A549 (cell line): Measurements from ENCODE around the gene B3GNT7. TPM values are rescaled to one million over a fixed set of nuclear protein-coding genes. Genes with fewer than 3 reads are reported as not detected.

Experiments
- ATAC-seq, 2 experiments: fragments of 200-7000 bp in 1 of 2; fragments of >200 bp in 1 of 2; cut with Nextera tagmentation in 1 of 2; cut with Tn5 transposase in 1 of 2; 3 replicates each; pipeline versions ENCODE4 v1.8.0 to v1.9.1; 2018 to 2020; ENCODE audit warnings: mild to moderate bottlenecking in 1 of 2, moderate library complexity in 1 of 2
- CTCF ChIA-PET: fragments of 300-600 bp; sonication (Branson Sonifier 250); formaldehyde crosslinking; extraction: SDS; loops from one replicate; lab custom pipeline; 2021; ENCODE audit warnings: antibody characterized with exemption, inconsistent platforms; lab: Yijun Ruan, JAX
- POLR2A ChIA-PET: fragments of 350-600 bp; formaldehyde crosslinking; extraction: SDS; loops from one replicate; lab custom pipeline; 2021; ENCODE audit warnings: antibody characterized with exemption, inconsistent platforms; lab: Yijun Ruan, JAX
- DNase-seq, 2 experiments: peaks; one replicate each; pipeline versions ENCODE4 v3.0.0 to v3.0.0-alpha.2; 2011 to 2016; ENCODE audit warnings: low read depth in 1 of 2, low spot score in 1 of 2
- FAIRE-seq: peaks from 2 replicates; lab custom pipeline; 2011; peaks lifted over from hg19 to GRCh38; lab: Jason Lieb, UNC
- H3K27ac ChIP-seq, 2 experiments: fragments of >200 bp; sonication (Bioruptor Twin); formaldehyde crosslinking; 3 replicates each; pipeline ENCODE4 v1.5.1; 2016 to 2017
- H3K4me1 ChIP-seq: fragments of >200 bp; sonication (Bioruptor Twin); formaldehyde crosslinking; 3 replicates; pipeline ENCODE4 v1.6.1; 2016
- H3K4me2 ChIP-seq: fragments of >200 bp; sonication (Bioruptor Twin); formaldehyde crosslinking; 3 replicates; pipeline ENCODE4 v1.6.1; 2016
- H3K4me3 ChIP-seq: fragments of >200 bp; sonication (Bioruptor Twin); formaldehyde crosslinking; 3 replicates; pipeline ENCODE4 v1.5.1; 2016
- H3K9me3 ChIP-seq: fragments of >200 bp; sonication (Bioruptor Twin); formaldehyde crosslinking; 3 replicates; pipeline ENCODE4 v1.6.1; 2016
- BHLHE40 ChIP-seq: IDR thresholded peaks from 2 replicates; pipeline ENCODE4 v1.6.1; 2012; ENCODE audit warnings: low read depth, low read length, inconsistent platforms
- CHD2 ChIP-seq: fragments of 150-350 bp; IDR thresholded peaks from 2 replicates; pipeline ENCODE4 v1.6.1; 2014; ENCODE audit warnings: low read length; ENCODE audit not compliant: partially characterized antibody
- CHD4 ChIP-seq: fragments of 200-600 bp; sonication (generic); IDR thresholded peaks from 2 replicates; pipeline ENCODE4 v1.6.1; 2016; ENCODE audit warnings: antibody characterized with exemption, mild to moderate bottlenecking, borderline replicate concordance
- EHMT2 ChIP-seq: fragments of 200-600 bp; sonication (generic); IDR thresholded peaks from 2 replicates; pipeline ENCODE4 v1.6.1; 2016; ENCODE audit warnings: antibody characterized with exemption, low read depth, mild to moderate bottlenecking, moderate library complexity
- ELK1 ChIP-seq: fragments of 150-350 bp; IDR thresholded peaks from 2 replicates; pipeline ENCODE4 v1.6.1; 2014; ENCODE audit warnings: low read depth, mild to moderate bottlenecking, low read length
- EP300 ChIP-seq, 2 experiments: fragments of >200 bp; sonication (Bioruptor Twin); formaldehyde crosslinking; IDR thresholded peaks; 2 replicates in 1 of 2; 3 replicates in 1 of 2; pipeline ENCODE4 v1.6.1; 2016 to 2017
- ESRRA ChIP-seq: fragments of 150-350 bp; IDR thresholded peaks from 2 replicates; pipeline ENCODE4 v1.6.1; 2014; ENCODE audit warnings: mild to moderate bottlenecking, low read length, borderline replicate concordance
- FOXS1 ChIP-seq: fragments of 250-450 bp; sonication (Bioruptor Pico); IDR thresholded peaks from 2 replicates; pipeline ENCODE4 v1.5.0; 2020; ENCODE audit warnings: mild to moderate bottlenecking, moderate library complexity
- GATA3 ChIP-seq: IDR thresholded peaks from 2 replicates; pipeline ENCODE4 v1.6.1; 2012; ENCODE audit warnings: borderline replicate concordance
- HDAC2 ChIP-seq: fragments of 200-600 bp; sonication (generic); IDR thresholded peaks from 2 replicates; pipeline ENCODE4 v1.6.1; 2016
- HEYL ChIP-seq: fragments of 250-450 bp; sonication (Bioruptor Pico); IDR thresholded peaks from 2 replicates; pipeline ENCODE4 v1.8.0; 2021; ENCODE audit warnings: mild to moderate bottlenecking, moderate library complexity
- HOXB13 ChIP-seq: fragments of 250-450 bp; sonication (Bioruptor Pico); IDR thresholded peaks from 2 replicates; pipeline ENCODE4 v1.5.0; 2020; ENCODE audit warnings: low read depth, mild to moderate bottlenecking, moderate library complexity
- KDM1A ChIP-seq: fragments of 200-600 bp; sonication (generic); IDR thresholded peaks from 2 replicates; pipeline ENCODE4 v1.6.1; 2016; ENCODE audit warnings: low read depth, mild to moderate bottlenecking
- MAX ChIP-seq: IDR thresholded peaks from 2 replicates; pipeline ENCODE4 v1.6.1; 2012
- MYC ChIP-seq: IDR thresholded peaks from 2 replicates; pipeline ENCODE4 v1.6.1; 2012; ENCODE audit warnings: mild to moderate bottlenecking, inconsistent platforms, low read length, improper control_type of control experiment, borderline replicate concordance
- NPAS2 ChIP-seq: fragments of 250-450 bp; sonication (Bioruptor Pico); IDR thresholded peaks from 2 replicates; pipeline ENCODE4 v1.8.0; 2022; ENCODE audit warnings: mild to moderate bottlenecking, moderate library complexity, borderline replicate concordance
- NR3C1 ChIP-seq: fragments of >200 bp; sonication (Bioruptor Twin); formaldehyde crosslinking; IDR thresholded peaks from 3 replicates; pipeline ENCODE4 v1.6.1; 2017
- PBX3 ChIP-seq: IDR thresholded peaks from 2 replicates; pipeline ENCODE4 v1.6.1; 2012
- PHF8 ChIP-seq: fragments of 200-600 bp; sonication (generic); IDR thresholded peaks from 2 replicates; pipeline ENCODE4 v1.6.1; 2016; ENCODE audit warnings: low read depth, mild to moderate bottlenecking, antibody characterized with exemption, moderate library complexity, borderline replicate concordance
- POLR2AphosphoS2 ChIP-seq: conservative IDR thresholded peaks from 2 replicates; pipeline ENCODE4 v1.6.1; 2012; ENCODE audit warnings: low read length, improper control_type of control experiment, inconsistent platforms
- RAD21 ChIP-seq, 2 experiments: fragments of >200 bp in 1 of 2; sonication (Bioruptor Twin) in 1 of 2; formaldehyde crosslinking in 1 of 2; IDR thresholded peaks in 1 of 2; conservative IDR thresholded peaks in 1 of 2; 2 replicates in 1 of 2; 3 replicates in 1 of 2; pipeline ENCODE4 v1.6.1; 2012 to 2018; ENCODE audit warnings: inconsistent platforms in 1 of 2
- RARB ChIP-seq: fragments of 250-450 bp; sonication (Bioruptor Pico); IDR thresholded peaks from 2 replicates; pipeline ENCODE4 v1.8.0; 2021; ENCODE audit warnings: mild to moderate bottlenecking, moderate library complexity
- REST ChIP-seq: fragments of 200-600 bp; sonication (generic); IDR thresholded peaks from 2 replicates; pipeline ENCODE4 v1.6.1; 2016; ENCODE audit warnings: antibody characterized with exemption, mild to moderate bottlenecking, moderate library complexity
- RFX5 ChIP-seq: fragments of 450-650 bp; IDR thresholded peaks from 2 replicates; pipeline ENCODE4 v1.7.1; 2014; ENCODE audit warnings: antibody characterized with exemption, mild to moderate bottlenecking, moderate library complexity
- USF2 ChIP-seq: fragments of 450-650 bp; IDR thresholded peaks from 2 replicates; pipeline ENCODE4 v1.6.1; 2014; ENCODE audit warnings: antibody characterized with exemption
- ZC3H11A ChIP-seq: fragments of 450-650 bp; IDR thresholded peaks from 2 replicates; pipeline ENCODE4 v1.6.1; 2014; ENCODE audit warnings: antibody characterized with exemption, mild to moderate bottlenecking
- WGBS: methylation state at CpG from one replicate; pipeline ENCODE4 v1.1.6; 2017; ENCODE audit errors: missing lambda C conversion rate; 5-methylcytosine and 5-hydroxymethylcytosine counted together
- polyA plus RNA-seq, 4 experiments: library from polyadenylated mRNA; depleted of rRNA in 3 of 4; stranded (reverse); fragments of >200 nt; fragmentation: RNase III in 1 of 4; extraction: RNeasy Plus Mini Kit Qiagen cat#74134 plus additional on column Dnase treatment in 1 of 4; gene quantifications; 2 replicates in 3 of 4; 3 replicates in 1 of 4; pipeline ENCODE4 v1.2.3, GENCODE V29; 2011 to 2017

B3GNT7 gene
- polyA plus RNA-seq, 2 of the 4 experiments (the other 2 are of a cell fraction) = 0.48 to 0.96 TPM

- no peaks in the 10 kb centered on the region; the same call in 2 of the 3 replicates for H3K4me1 ChIP-seq
- H3K4me2 ChIP-seq = no peak overlapping the region
- TF ChIP-seq CHD2 (no peak), NPAS2 (CRISPR knock-in tag) (no peak), EHMT2 (no peak), HDAC2 (no peak), RARB (CRISPR knock-in tag) (no peak), EP300 (IDR thresholded peaks at IDR 0.05) (no peak), FOXS1 (CRISPR knock-in tag) (no peak), USF2 (no peak), HEYL (no peak), BHLHE40 (no peak), CHD4 (no peak), RFX5 (no peak), GATA3 (no peak), NR3C1 (no peak), MYC (no peak), POLR2AphosphoS2 (no peak), ZC3H11A (no peak)
- POLR2A ChIA-PET = no interaction called here
- WGBS = 85% methylated on average over 6 of the region's 7 CpGs
- CTCF ChIA-PET = interaction anchor here (0.6 to 1.3 kb wide), 3 partner anchors 21 to 569 kb away, joined by 3 read pairs; no protein-coding TSS in a partner anchor
- no peak overlapping the region for H3K27ac ChIP-seq
- no peak for DNase-seq
- H3K9me3 ChIP-seq = no peaks in the 10 kb centered on the region
- no peak for FAIRE-seq
- no peak overlapping the region for H3K4me3 ChIP-seq
- no peak for ATAC-seq
Measured at GRCh38 chr2:231357048-231357447, 38.5 kb upstream of the B3GNT7 start.

- Histone ChIP-seq H3K27ac (no peak overlapping the region), H3K4me2 (no peak overlapping the region), H3K9me3 (no peaks in the 10 kb centered on the region), H3K4me3 (no peak overlapping the region), H3K4me1 (no peaks in the 10 kb centered on the region; the same call in 2 of the 3 replicates)
- ATAC-seq = no peak
- TF ChIP-seq ESRRA (no peak), PBX3 (no peak), ELK1 (no peak), MAX (no peak), KDM1A (no peak), PHF8 (no peak)
- 85% methylated on average over 4 of the region's 4 CpGs for WGBS
- no peak for DNase-seq
- CTCF ChIA-PET = interaction anchor here (0.7 kb wide), 1 partner anchor 10 kb away, joined by 3 read pairs; no protein-coding TSS in a partner anchor
- POLR2A ChIA-PET = no interaction called here
- no peak for FAIRE-seq
Measured at GRCh38 chr2:231357931-231358330, 37.6 kb upstream of the B3GNT7 start.

GRCh38 chr2:231359441-231359840, 36.1 kb upstream of the B3GNT7 start:
- TF ChIP-seq REST (no peak), MYC (no peak), HOXB13 (no peak), PHF8 (no peak), RAD21 (conservative IDR thresholded peaks at IDR 0.05 in 1 of 2, IDR thresholded peaks at IDR 0.05 in 1 of 2) (no peak)
- FAIRE-seq (no peak), ATAC-seq (no peak), DNase-seq (no peak)
- peaks cover under 1% of the 10 kb centered on the region; the same call in 1 of the 3 replicates for H3K4me1 ChIP-seq
- H3K9me3 ChIP-seq = no peaks in the 10 kb centered on the region
- H3K27ac ChIP-seq = no peak overlapping the region
- 85% methylated on average over 10 of the region's 10 CpGs for WGBS
- ChIA-PET POLR2A (no interaction called here), CTCF (interaction anchor here (1.3 to 3.7 kb wide), 2 partner anchors 12 to 52 kb away, joined by 3 to 16 read pairs; no protein-coding TSS in a partner anchor)
- H3K4me3 ChIP-seq = no peak overlapping the region
- no peak overlapping the region for H3K4me2 ChIP-seq
